GM10847 (cell line): ENCODE measurements around the gene DLG2.

Source experiments
- POLR2A ChIP-seq: IDR thresholded peaks from 2 replicates; pipeline ENCODE4 v1.6.1; 2011; ENCODE audit not compliant: insufficient read length; ENCODE audit errors: extremely low read depth

Gene DLG2

GRCh38 chr11:84211896-84212295 is 1415.2 kb downstream of the DLG2 start:
- no peak for TF ChIP-seq POLR2A

GRCh38 chr11:84194696-84195095 is 1432.4 kb downstream of the DLG2 start:
- no peak for TF ChIP-seq POLR2A

- TF ChIP-seq POLR2A, result no peak
Observed at GRCh38 chr11:84193706-84194105, 1433.4 kb downstream of the DLG2 start.

- TF ChIP-seq POLR2A, result no peak
Observed at GRCh38 chr11:84188521-84188920, 1438.6 kb downstream of the DLG2 start.

- no peak for TF ChIP-seq POLR2A
Observed at GRCh38 chr11:84173078-84173477, 1454.1 kb downstream of the DLG2 start.

- no peak for TF ChIP-seq POLR2A
Observed at GRCh38 chr11:84165139-84165538, 1462.0 kb downstream of the DLG2 start.

- TF ChIP-seq POLR2A, result no peak
Observed at GRCh38 chr11:84164728-84165127, 1462.4 kb downstream of the DLG2 start.

GRCh38 chr11:84163116-84163515 is 1464.0 kb downstream of the DLG2 start:
- no peak for TF ChIP-seq POLR2A

- no peak for TF ChIP-seq POLR2A
Observed at GRCh38 chr11:84157639-84158038, 1469.5 kb downstream of the DLG2 start.

- TF ChIP-seq POLR2A, result no peak
Observed at GRCh38 chr11:84146826-84147225, 1480.3 kb downstream of the DLG2 start.

- TF ChIP-seq POLR2A, result no peak
Observed at GRCh38 chr11:84145616-84146185, 1481.4 kb downstream of the DLG2 start.

- TF ChIP-seq POLR2A, result no peak
Observed at GRCh38 chr11:84144531-84144930, 1482.6 kb downstream of the DLG2 start.

GRCh38 chr11:84142411-84142810 is 1484.7 kb downstream of the DLG2 start:
- no peak for TF ChIP-seq POLR2A

- no peak for TF ChIP-seq POLR2A
Observed at GRCh38 chr11:84140386-84141169, 1486.6 kb downstream of the DLG2 start.

GRCh38 chr11:84137960-84138359 is 1489.2 kb downstream of the DLG2 start:
- TF ChIP-seq POLR2A, result no peak

- TF ChIP-seq POLR2A, result no peak
Observed at GRCh38 chr11:84137505-84137904, 1489.6 kb downstream of the DLG2 start.

- TF ChIP-seq POLR2A, result no peak
Observed at GRCh38 chr11:84136926-84137325, 1490.2 kb downstream of the DLG2 start.
